Anterior cingulate cortex (tissue), 58 donors: Measurements from ENCODE around the gene LY86.
"Not testable (repeated sequence)": the region's sequence is repeated elsewhere in the genome, so short reads cannot be mapped to it uniquely, and the experiment has no call there.

Experiments
- DNase-seq, 58 donors: peaks; one replicate each; lab custom pipeline; 2025; lab: John Stamatoyannopoulos, UW

The LY86 gene

GRCh38 chr6:6648692-6649343 is 60.3 kb downstream of the LY86 start:
- no peak for DNase-seq

- DNase-seq, result peak in 2 of 58 donors; percentile 21 to 34
Measured at GRCh38 chr6:6649824-6650349, 61.4 kb downstream of the LY86 start.

GRCh38 chr6:6650839-6651238 is 62.3 kb downstream of the LY86 start:
- no peak for DNase-seq

- DNase-seq, result no peak
Measured at GRCh38 chr6:6651335-6651734, 62.8 kb downstream of the LY86 start.

GRCh38 chr6:6652932-6653331 is 64.4 kb downstream of the LY86 start:
- no peak for DNase-seq

- no peak for DNase-seq
Measured at GRCh38 chr6:6654599-6655575, 66.4 kb downstream of the LY86 start.

GRCh38 chr6:6655805-6656251 is 67.3 kb downstream of the LY86 start:
- DNase-seq, result no peak

GRCh38 chr6:6656287-6656686 is 67.8 kb downstream of the LY86 start:
- no peak for DNase-seq

GRCh38 chr6:6657085-6657819 is 68.7 kb downstream of the LY86 start:
- no peak for DNase-seq

- DNase-seq, result no peak
Measured at GRCh38 chr6:6657820-6658217, 69.3 kb downstream of the LY86 start.

GRCh38 chr6:6659600-6660327 is 71.2 kb downstream of the LY86 start:
- DNase-seq, result peak in 4 of 58 donors; percentile 9 to 29 (median 20)

- DNase-seq, result no peak
Measured at GRCh38 chr6:6660339-6661045, 72.0 kb downstream of the LY86 start.

- no peak for DNase-seq
Measured at GRCh38 chr6:6661191-6661590, 72.7 kb downstream of the LY86 start.

- DNase-seq, result peak in 17 of 58 donors; percentile 3 to 55 (median 16)
Measured at GRCh38 chr6:6661684-6662083, 73.2 kb downstream of the LY86 start.

GRCh38 chr6:6663421-6664135 is 75.1 kb downstream of the LY86 start:
- no peak for DNase-seq

- DNase-seq, result no peak
Measured at GRCh38 chr6:6665555-6666243, 77.2 kb downstream of the LY86 start.

- not testable (repeated sequence) for DNase-seq
Measured at GRCh38 chr6:6670150-6670549, 81.6 kb downstream of the LY86 start.

- no peak for DNase-seq
Measured at GRCh38 chr6:6674872-6675271, 86.4 kb downstream of the LY86 start.
